PC-9 (cell line): ENCODE measurements around the gene HOXB6. TPM values are rescaled to one million over a fixed set of nuclear protein-coding genes. Genes with fewer than 3 reads are reported as not detected.

Experiments
- BruUV-seq: library from RNA; stranded (reverse); fragments of 400-500 nt; replicated peaks from 2 replicates; lab custom pipeline; 2021; lab: Mats Ljungman, UMichigan
- CTCF ChIA-PET: fragments of 300-600 bp; sonication (Branson Sonifier 250); formaldehyde crosslinking; loops from one replicate; lab custom pipeline; 2022; ENCODE audit warnings: antibody characterized with exemption; lab: Charles Lee
- POLR2A ChIA-PET: fragments of 300-600 bp; sonication (Branson Sonifier 250); formaldehyde crosslinking; loops from one replicate; lab custom pipeline; 2022; ENCODE audit warnings: antibody characterized with exemption; ENCODE audit not compliant: unreplicated experiment; lab: Charles Lee
- DNase-seq, 2 experiments: peaks; one replicate each; pipeline versions ENCODE4 v3.0.0 to v3.0.0-alpha.2; 2015 to 2022; ENCODE audit warnings: mixed read lengths in 1 of 2
- H2AFZ ChIP-seq: fragments of 200-600 bp; sonication (generic); 2 replicates; pipeline ENCODE4 v1.8.1; 2017; ENCODE audit warnings: antibody characterized with exemption
- H3F3A ChIP-seq: fragments of 200-600 bp; sonication (generic); 2 replicates; pipeline ENCODE4 v1.8.1; 2017; ENCODE audit warnings: antibody characterized with exemption, mild to moderate bottlenecking, low read depth; ENCODE audit not compliant: insufficient read depth
- H3K27ac ChIP-seq: fragments of 200-600 bp; sonication (generic); 2 replicates; pipeline ENCODE4 v1.6.1; 2016; ENCODE audit warnings: mixed run types
- H3K27me3 ChIP-seq: fragments of 200-600 bp; sonication (generic); 2 replicates; pipeline ENCODE4 v1.6.1; 2016; ENCODE audit warnings: low read depth, mixed run types; ENCODE audit not compliant: insufficient read depth
- H3K36me3 ChIP-seq: fragments of 200-600 bp; sonication (generic); 2 replicates; pipeline ENCODE4 v1.6.1; 2016; ENCODE audit warnings: low read depth, mixed run types
- H3K4me1 ChIP-seq: fragments of 200-600 bp; sonication (generic); replicated peaks from 2 replicates; pipeline ENCODE4 v1.6.1; 2016; ENCODE audit warnings: mixed run types; ENCODE audit not compliant: insufficient read depth
- H3K4me2 ChIP-seq: fragments of 200-600 bp; sonication (generic); 2 replicates; pipeline ENCODE4 v1.6.1; 2017; ENCODE audit warnings: mixed run types
- H3K4me3 ChIP-seq: fragments of 200-600 bp; sonication (generic); 2 replicates; pipeline ENCODE4 v1.6.1; 2016; ENCODE audit warnings: mixed run types
- H3K79me2 ChIP-seq: fragments of 200-600 bp; sonication (generic); 2 replicates; pipeline ENCODE4 v1.6.1; 2017; ENCODE audit warnings: low read depth, mixed run types
- H3K9me2 ChIP-seq: fragments of 200-600 bp; sonication (generic); 2 replicates; pipeline ENCODE4 v1.8.1; 2017; ENCODE audit warnings: mild to moderate bottlenecking; ENCODE audit not compliant: insufficient read depth
- H3K9me3 ChIP-seq: fragments of 200-600 bp; sonication (generic); 2 replicates; pipeline ENCODE4 v1.8.1; 2016; ENCODE audit warnings: low read depth; ENCODE audit not compliant: insufficient read depth
- H4K20me1 ChIP-seq: fragments of 200-600 bp; sonication (generic); 2 replicates; pipeline ENCODE4 v1.8.1; 2017; ENCODE audit not compliant: insufficient read depth
- EZH2 ChIP-seq: fragments of 200-600 bp; sonication (generic); IDR thresholded peaks from 2 replicates; pipeline ENCODE4 v1.8.0; 2017; ENCODE audit warnings: antibody characterized with exemption, low read depth
- intact Hi-C: fragments of 100-400 bp; cut with micrococcal nuclease; formaldehyde crosslinking; loops from one replicate; pipeline ENCODE4 v1.10.0; 2022; ENCODE audit not compliant: unreplicated experiment
- total RNA-seq: library from RNA; stranded (reverse); gene quantifications from 2 replicates; pipeline ENCODE4 v1.2.3, GENCODE V29; 2021
- TF ChIP-seq, protein P1 (sequence below): fragments of 200-600 bp; sonication (generic); conservative IDR thresholded peaks from 2 replicates; pipeline ENCODE4 v1.6.1; 2017; ENCODE audit warnings: mixed run types, antibody characterized with exemption, mild to moderate bottlenecking, moderate library complexity

The HOXB6 gene
- total RNA-seq, 1 experiment from 2014 or later, result 30.7 TPM

DNA sequence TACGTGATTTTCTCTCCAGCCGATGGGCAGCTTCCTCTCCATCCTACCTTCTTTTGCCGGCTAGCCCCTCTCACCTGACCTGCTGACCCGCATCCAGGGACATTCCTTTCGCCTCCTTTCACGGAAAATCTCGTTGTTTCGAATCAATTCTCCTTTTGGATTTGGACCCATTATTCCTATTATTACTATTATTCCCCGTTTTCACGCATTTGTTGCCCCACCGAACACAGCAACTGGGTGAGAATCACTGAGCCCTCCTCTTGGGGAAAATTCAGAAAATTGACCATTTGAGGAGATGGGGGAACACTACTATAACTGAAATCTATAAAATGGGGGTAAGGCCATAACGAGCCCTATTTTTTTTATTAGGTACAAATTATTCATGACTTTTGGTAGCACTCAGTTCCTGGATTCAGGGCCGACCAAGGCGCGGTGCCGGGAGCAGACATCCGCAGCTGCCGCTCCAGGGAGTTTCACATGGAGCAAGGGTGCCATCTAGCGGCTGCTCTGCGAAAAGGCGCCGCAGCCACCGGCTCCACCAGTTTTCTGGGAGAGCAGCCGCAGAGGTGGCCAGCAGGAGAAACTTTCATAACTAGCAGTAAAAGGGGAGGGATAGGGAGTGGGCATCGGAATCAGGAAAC is 13.6 kb upstream of the HOXB6 start:
- Histone ChIP-seq H3K9me3 (no peaks in the 10 kb centered on the region), H3K27me3 (no peaks in the 10 kb centered on the region), H2AFZ (no peak overlapping the region), H3K9me2 (no peaks in the 10 kb centered on the region), H3F3A (no peaks in the 10 kb centered on the region), H3K36me3 (no peaks in the 10 kb centered on the region), H3K4me2 (peak overlapping the region; percentile 32; the same call in 1 of the 2 replicates), H3K27ac (no peak overlapping the region), H4K20me1 (no peaks in the 10 kb centered on the region), H3K79me2 (no peaks in the 10 kb centered on the region), H3K4me3 (no peak overlapping the region), H3K4me1 (peaks cover 9% of the 10 kb centered on the region; the same call in 1 of the 2 replicates)
- ChIA-PET POLR2A (interaction anchor here (0.7 kb wide), 1 partner anchor 17 kb away, joined by 3 read pairs; no protein-coding TSS in a partner anchor), CTCF (interaction anchor here (1.1 kb wide), 1 partner anchor 403 kb away, joined by 3 read pairs; no protein-coding TSS in a partner anchor)
- TF ChIP-seq EZH2, result no peak
- TF ChIP-seq, protein P1, sequence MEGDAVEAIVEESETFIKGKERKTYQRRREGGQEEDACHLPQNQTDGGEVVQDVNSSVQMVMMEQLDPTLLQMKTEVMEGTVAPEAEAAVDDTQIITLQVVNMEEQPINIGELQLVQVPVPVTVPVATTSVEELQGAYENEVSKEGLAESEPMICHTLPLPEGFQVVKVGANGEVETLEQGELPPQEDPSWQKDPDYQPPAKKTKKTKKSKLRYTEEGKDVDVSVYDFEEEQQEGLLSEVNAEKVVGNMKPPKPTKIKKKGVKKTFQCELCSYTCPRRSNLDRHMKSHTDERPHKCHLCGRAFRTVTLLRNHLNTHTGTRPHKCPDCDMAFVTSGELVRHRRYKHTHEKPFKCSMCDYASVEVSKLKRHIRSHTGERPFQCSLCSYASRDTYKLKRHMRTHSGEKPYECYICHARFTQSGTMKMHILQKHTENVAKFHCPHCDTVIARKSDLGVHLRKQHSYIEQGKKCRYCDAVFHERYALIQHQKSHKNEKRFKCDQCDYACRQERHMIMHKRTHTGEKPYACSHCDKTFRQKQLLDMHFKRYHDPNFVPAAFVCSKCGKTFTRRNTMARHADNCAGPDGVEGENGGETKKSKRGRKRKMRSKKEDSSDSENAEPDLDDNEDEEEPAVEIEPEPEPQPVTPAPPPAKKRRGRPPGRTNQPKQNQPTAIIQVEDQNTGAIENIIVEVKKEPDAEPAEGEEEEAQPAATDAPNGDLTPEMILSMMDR, result peak; percentile 98
- no TSS peak for BruUV-seq
- peak; percentile 73 to 89 for DNase-seq
- intact Hi-C loops, result loop anchor here (1.0 to 10.0 kb wide), 8 partner anchors 266 to 674 kb away; partner anchors contain the start of gene PNPO

DNA sequence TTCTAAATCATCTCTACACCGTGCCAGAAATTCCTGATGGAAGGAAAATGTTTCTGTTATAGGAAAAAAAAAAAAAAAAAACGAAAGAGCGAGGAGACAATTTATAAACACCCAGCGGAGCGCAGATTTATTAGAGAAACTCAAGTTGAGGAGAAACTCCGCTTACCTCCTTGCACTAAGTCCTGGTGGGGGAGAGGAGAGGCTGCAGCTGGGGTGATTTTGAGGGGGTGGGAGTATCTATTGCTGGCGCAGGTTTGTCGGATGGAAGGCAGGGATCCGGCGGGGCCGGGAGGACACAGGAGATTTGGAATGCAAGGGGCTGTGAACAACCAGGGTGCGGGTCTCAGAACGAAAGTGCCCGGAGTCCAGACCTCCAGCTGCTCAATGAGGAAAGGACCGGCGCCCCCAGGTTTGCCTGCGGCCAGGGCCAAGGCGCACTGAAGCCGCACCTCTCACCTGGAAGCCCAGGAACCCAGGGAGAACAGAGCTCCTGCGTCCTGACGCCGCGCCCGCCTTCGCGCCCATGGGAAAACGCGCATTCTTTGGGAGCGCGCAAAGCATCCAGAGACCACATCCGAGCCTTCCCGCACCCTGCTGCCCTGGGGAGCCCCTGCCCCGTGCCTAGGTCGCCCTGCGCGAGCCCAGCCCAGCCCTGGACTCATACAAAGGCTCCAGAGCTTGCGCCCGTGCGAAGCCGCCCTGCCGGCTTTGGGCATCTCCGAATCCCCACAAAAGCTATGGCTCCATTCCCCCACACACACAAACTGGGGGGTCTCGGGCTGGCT is 12.9 kb upstream of the HOXB6 start:
- Histone ChIP-seq H3F3A (no peaks in the 10 kb centered on the region), H3K79me2 (no peaks in the 10 kb centered on the region), H3K36me3 (no peaks in the 10 kb centered on the region), H3K4me2 (no peak overlapping the region), H3K4me1 (peaks cover 9% of the 10 kb centered on the region; the same call in 1 of the 2 replicates), H3K9me3 (no peaks in the 10 kb centered on the region), H3K9me2 (no peaks in the 10 kb centered on the region), H3K27me3 (no peaks in the 10 kb centered on the region), H2AFZ (no peak overlapping the region), H3K4me3 (no peak overlapping the region), H3K27ac (no peak overlapping the region), H4K20me1 (no peaks in the 10 kb centered on the region)
- no peak for DNase-seq
- no peak for TF ChIP-seq EZH2
- TF ChIP-seq, protein P1, result no peak
- intact Hi-C loops, result loop anchor here (1.0 to 10.0 kb wide), 8 partner anchors 265 to 673 kb away; partner anchors contain the start of gene PNPO
- BruUV-seq, result no TSS peak
- ChIA-PET CTCF (interaction anchor here (1.1 kb wide), 1 partner anchor 402 kb away, joined by 3 read pairs; no protein-coding TSS in a partner anchor), POLR2A (no interaction called here)

DNA sequence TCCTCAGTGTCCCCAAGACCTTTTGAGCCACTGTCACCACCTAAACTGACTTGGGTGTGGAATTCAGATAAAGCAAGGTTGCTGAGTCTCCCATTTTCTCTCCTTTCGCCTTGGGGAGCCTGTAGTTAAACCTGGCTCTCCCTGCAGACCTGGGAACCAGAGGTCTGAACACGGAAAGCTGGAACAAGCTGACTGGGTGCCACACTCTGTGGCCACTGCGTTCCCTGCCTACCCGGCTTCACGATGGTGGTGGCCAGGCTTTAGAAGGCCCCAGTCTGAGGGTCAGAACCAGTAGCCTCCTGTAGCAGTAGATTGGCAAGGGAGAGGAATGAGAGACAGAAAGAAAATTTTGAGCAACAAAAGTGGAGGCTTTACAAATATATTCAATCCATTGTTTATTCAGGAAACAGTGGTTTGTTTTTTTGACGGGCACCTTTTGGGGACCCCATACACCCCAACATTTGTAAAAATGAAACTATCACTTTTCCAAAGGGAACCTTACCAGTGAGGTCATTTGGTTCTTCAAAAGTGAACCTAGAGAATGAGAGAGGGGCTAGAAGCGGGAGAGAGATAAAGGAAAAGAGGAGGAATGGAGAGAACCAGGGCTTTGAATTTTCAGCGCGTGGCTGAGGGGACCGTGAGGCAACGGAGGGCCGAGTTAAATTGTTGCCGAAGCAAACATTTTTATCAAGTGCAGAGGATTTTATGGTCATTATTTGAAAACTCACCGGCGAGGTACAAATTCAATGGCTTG is 12.1 kb upstream of the HOXB6 start:
- Histone ChIP-seq H3K4me1 (peaks cover 9% of the 10 kb centered on the region; the same call in 1 of the 2 replicates), H3K27me3 (no peaks in the 10 kb centered on the region), H2AFZ (no peak overlapping the region), H4K20me1 (no peaks in the 10 kb centered on the region), H3K4me3 (no peak overlapping the region), H3K79me2 (no peaks in the 10 kb centered on the region), H3K4me2 (no peak overlapping the region), H3K9me3 (no peaks in the 10 kb centered on the region), H3K9me2 (no peaks in the 10 kb centered on the region), H3K36me3 (no peaks in the 10 kb centered on the region), H3K27ac (no peak overlapping the region), H3F3A (no peaks in the 10 kb centered on the region)
- DNase-seq, result no peak
- BruUV-seq, result no TSS peak
- TF ChIP-seq EZH2, result no peak
- TF ChIP-seq, protein P1, result no peak
- CTCF ChIA-PET, result no interaction called here
- POLR2A ChIA-PET, result no interaction called here
- intact Hi-C loops, result loop anchor here (5.0 to 10.0 kb wide), 4 partner anchors 265 to 672 kb away; partner anchors contain the start of gene PNPO
